GM21423 (cell line): ENCODE measurements around the gene RNF112.
"Not testable (repeated sequence)": the region's sequence is repeated elsewhere in the genome, so short reads cannot be mapped to it uniquely, and the experiment has no call there.

Experiments used
- ATAC-seq: cut with Tn5 transposase; IDR thresholded peaks from one replicate; pipeline ENCODE4 v1.9.1; 2021; ENCODE audit warnings: mild to moderate bottlenecking, moderate library complexity; ENCODE audit not compliant: unreplicated experiment

Gene RNF112

DNA sequence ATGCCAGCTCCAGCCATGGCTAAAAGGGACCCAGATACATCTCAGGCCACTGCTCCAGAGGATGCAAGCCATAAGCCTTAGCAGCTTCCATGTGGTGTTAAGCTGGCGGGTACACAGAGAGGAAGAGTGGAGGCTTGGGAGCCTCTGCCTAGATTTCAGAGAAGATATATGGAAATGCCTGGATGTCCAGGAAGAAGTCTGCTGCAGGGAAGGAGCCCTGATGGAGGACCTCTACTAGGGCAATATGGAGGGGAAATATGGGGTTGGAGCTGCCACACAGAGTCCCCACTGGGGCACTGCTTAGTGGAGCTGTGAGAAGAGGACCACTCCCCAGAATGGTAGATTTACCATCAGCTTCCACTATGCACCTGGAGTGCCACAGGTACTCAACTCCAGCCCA is 32.1 kb downstream of the RNF112 start:
- no peak for ATAC-seq

- ATAC-seq = no peak
Observed at GRCh38 chr17:19445105-19445504, 34.1 kb downstream of the RNF112 start.

GRCh38 chr17:19446577-19446976 is 35.5 kb downstream of the RNF112 start:
- not testable (repeated sequence) for ATAC-seq

DNA sequence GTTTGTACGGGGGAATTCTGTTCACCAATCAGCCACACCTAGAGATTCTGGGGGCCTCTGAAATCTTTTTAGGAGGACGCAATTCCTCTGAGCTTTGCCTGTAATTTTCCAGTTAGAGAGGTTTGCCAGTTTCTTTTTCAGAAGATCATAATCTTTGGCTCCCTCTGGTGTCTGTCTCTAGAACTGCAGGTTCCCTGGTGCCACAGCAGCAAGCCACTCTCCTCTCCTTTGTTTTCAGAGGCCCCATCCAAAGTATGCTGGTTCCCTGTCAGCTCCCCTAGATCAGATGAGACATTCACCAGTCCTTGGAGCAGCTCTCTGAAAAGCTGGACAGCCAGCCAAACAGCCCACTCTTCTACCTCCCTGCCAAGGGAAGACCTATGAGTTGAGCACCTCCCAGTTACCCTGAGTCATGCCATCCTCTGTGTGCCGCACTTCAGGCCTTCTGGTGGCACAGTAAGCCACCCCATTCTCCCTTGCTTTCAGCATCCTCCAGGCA is 36.1 kb downstream of the RNF112 start:
- no peak for ATAC-seq

DNA sequence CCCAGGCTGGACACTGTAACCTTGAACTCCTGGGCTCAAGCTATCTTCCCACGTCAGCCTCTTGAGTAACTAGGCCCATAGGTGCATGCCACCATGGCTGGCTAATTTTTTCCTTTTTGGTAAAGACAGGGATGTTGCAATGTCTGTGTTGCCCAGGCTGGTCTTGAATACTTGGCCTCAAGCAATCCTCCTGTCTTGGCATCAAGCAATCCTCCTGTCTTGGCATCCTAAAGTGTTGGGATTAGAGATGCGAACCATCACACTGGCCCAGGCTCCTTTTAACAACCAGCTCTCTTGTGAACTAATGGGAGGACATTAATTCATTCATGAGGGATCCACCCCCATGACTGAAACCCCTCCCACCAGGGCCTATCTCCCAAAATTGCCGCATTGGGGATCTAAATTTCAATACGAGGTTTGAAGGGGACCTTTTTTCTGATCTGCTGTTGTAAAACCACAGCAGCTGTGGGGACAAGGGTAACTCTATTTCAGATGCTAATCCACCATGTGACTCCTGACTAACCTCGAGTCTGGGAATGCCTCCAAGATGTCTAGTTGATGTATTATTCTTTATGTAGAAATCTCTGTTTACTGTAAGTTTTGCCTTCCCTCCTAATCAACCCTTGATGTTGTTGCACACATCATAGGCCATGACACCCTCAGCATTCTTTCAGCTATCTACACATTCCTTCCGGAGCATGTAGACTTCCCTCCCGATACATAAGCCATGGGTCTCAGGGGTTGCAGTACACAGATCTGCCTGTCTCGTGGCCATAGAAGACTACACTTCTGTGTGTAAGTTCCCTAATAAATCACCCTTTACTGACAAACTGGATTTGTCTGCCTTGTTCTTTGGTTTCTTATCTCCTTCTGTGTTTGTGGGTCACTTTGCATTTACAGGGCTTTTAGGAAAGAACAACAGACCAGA is 37.6 kb downstream of the RNF112 start:
- ATAC-seq = no peak

DNA sequence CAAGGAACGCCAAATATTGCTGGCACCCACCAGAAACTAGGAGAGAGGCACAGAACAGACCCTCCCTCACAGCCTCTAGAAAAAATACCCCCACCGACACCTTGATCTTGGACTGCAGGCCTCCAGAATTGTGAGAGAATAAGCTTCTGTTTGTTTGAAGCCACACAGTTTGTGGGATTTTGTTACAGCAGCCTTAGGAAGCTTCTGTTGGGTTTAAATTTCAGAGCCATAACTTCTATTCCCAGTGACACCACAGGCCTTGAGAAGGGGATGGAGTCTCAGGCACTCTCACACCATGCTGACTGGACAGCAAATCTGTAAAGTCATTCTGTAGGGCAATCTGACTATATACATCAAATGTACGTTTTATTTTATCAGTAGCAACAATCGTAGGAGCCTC is 38.6 kb downstream of the RNF112 start:
- no peak for ATAC-seq

- no peak for ATAC-seq
Observed at GRCh38 chr17:19453296-19453695, 42.3 kb downstream of the RNF112 start.

- ATAC-seq = no peak
Observed at GRCh38 chr17:19454074-19454473, 43.0 kb downstream of the RNF112 start.

DNA sequence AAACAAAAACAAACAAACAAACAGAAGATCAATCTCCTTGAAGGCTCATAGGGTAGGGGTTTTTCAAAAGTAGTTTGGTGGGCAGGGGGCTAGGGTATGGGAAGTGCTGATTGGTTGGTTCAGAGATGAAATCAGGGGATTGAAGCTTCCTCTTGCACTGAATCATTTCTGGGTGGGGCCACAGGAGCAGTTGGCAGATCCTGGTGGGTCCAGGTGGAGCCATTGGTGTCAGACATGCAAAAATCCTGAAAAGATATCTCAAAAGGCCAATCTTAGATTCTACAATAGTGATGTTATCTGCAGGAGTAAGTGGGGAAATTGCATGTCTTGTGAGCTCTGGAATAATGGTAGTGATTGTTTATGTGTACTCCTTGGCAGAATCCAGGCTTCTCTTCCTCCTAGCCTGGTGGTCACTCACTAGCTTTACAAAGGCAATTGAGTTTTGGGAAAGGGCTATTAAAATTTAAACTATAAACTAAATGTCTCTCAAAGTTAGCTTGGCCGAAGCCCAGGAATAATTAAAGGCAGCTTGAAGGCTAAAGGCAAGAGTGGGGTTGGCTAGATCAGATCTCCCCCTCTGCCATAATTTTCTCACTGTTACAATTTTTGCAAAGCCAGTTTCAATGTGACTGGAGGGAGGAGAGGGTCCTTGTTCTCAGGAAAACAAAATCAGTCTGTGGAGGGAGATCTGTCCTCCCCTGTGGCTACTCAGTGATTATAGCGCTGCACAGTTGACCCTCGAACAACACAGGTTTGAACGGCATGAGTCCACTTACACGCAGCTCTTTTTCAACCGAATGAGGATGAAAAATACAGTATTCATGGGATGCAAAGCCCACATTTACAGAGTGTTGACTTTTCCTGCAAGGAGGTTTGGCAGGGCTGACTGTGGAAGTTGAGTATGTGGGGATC is 45.2 kb downstream of the RNF112 start:
- ATAC-seq = no peak

DNA sequence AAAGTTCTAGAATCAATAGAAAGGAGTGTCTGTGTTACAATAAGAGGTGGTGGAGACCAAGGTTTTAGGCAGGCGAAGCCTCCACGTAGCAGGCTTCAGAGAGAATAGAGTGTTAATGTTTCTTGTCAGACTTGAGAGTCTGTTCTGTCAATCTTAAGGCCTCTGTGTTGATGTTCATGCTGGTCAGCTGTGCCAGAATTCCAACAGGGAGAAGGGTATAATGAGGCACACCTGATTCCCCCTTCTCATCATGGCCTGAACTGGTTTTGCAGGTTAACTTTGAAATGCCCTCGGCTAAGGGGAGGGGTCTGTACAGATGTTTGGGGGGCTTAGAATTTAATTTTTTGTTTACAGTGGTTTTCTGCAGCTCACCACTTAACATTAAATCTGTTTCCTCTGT is 46.0 kb downstream of the RNF112 start:
- no peak for ATAC-seq

GRCh38 chr17:19457830-19458271 is 46.8 kb downstream of the RNF112 start:
- ATAC-seq = no peak

GRCh38 chr17:19458481-19458880 is 47.4 kb downstream of the RNF112 start:
- ATAC-seq = not testable (repeated sequence)

GRCh38 chr17:19459018-19459655 is 48.1 kb downstream of the RNF112 start:
- not testable (repeated sequence) for ATAC-seq

DNA sequence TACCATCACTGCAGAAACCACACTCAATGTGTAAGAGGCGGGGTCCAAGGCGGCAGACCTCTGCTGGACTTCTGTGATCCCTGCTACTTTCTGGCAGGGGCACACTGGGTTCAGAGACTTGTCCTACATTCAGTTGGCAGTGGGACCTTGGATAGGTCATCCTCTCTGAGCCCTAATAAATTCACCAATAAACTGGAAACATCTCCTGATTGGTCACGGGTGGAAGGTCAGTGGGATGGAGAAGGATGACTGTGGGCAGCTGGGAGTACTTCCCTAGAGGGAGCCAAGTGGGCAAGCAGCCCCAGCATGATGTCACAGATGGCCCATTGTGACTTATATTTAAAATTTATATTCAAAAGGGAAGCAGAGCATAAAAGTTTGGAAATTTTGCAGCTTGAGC is 49.7 kb downstream of the RNF112 start:
- ATAC-seq = no peak

GRCh38 chr17:19461116-19461515 is 50.1 kb downstream of the RNF112 start:
- ATAC-seq = no peak

- no peak for ATAC-seq
Observed at GRCh38 chr17:19461681-19462080, 50.6 kb downstream of the RNF112 start.

DNA sequence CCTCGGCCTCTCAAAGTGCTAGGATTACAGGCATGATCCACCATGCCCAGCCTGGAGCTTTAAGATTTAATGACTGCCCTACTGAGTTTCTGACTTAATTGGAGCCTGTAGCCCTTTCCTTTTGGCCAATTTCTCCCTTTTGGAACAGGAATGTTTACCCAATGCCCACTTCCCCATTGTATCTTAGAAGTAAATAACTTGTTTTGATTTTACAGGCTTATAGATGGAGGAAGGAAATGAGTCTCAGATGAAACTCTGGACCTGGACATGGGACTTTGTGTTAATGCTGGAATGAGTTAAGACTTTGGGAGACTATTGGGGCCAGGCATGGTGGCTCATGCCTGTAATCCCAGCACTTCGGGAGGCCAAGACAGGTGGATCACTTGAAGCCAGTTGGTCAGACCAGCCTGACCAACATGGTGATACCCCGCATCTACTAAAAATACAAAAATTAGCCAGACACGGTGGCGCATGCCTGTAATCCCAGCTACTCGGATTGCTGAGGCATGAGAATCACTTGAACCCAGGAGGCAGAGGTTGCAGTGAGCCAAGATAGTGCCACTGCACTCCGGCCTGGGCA is 51.5 kb downstream of the RNF112 start:
- not testable (repeated sequence) for ATAC-seq

DNA sequence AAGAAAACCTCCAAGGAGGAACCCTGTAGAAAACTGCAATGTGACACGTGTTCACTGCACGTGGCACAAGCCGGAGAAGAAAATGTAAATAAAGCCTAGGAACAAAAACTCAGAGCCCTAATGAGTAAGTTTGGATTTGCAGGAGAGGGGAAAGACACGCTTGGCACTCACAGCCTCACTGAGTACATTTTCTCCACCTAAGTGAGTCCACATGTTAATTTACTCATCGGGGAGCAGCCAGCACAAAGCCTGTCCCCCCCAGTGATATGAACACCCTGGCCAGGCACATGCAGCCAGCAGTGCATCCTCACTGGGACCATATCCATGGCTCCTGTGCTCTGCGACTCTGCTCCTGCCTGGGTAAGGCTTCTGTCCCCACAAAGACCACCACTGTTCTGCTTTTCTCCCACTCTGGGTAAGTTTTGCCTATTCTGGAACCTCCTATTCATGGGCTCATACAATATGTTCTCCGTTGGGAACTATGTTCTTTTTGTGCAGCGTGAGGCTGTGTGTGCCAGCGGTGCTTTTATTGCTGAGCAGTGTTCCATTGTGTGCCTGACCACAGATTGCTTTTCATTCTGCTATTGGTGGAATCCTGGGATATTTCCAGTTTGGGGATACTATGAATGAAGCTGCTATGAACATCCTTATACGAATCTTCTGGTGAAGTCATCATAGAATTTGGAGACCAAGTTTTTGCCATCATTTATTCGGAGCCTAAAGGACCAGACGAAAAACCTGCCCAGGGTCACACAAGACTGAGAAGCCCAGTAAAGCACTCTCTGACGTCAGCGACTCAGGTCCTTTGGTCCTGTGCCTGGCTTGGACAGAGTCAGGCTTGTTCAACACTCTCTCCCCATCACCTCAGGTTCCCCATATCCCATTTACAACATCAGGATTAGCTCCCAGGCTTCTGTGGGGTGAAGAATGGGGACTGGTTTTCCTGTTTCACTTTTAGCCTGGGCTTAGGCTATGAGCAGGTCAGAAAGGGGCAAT is 53.3 kb downstream of the RNF112 start:
- no peak for ATAC-seq
